ENCODE data around the gene CKM.
"Not testable (repeated sequence)": the region's sequence is repeated elsewhere in the genome, so short reads cannot be mapped to it uniquely, and the experiment has no call there.

Gene CKM

DNA sequence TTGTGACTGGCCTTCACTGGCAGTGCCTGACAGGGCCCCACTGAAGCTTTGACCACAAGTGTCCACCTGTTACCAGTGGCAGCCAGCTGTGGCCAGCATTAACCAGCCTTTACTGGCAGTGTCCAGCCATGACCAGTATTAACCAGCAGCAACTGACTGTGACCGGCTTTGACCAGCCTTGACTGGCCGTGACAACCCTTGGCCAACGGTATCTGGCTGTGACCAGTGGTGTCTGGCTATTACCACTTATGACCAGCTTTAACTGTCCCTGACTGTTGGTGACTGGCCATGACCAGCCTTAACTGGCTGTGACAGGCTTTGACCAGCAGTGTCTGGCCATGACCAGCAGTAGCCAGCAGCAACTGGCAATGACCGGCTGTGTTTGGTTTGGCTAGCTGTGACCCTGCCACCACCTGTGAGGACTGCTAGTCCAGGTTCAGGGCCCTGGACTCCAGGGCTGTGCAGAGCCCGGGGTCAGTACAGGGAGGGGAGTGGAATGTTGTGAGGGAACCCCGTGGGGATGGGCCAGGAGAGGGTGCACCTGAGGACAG lies 32.2 kb downstream of the CKM start:
- no peak for DNase-seq (ENCODE audit: low read depth)

DNA sequence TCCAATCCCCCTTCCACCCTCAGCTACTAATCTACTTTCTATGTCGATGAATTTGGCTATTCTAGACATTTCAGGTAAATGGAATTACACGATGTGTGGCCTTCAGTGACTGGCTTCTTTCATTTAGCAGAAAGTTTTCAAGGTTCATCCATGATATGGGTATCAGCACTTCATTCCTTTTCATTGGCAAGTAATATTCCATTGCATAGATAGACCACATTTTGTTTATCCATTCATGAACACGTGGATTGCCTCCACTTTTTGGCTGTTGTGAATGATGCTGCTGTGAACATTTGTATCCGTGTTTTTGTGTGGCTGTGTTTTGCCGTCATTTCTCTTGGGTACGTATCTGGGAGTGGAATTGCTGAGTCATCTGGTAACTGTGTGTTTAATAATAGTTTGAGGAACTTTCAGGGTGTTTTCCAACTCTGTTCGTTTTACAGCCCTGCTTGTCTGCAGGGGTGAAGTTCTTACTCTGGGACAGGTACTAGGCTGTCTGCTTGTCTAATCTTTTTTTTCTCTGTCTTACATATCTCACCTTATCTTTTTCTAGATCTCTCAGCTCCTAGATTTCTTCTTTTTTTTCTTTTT lies 39.1 kb downstream of the CKM start:
- no peak for DNase-seq (ENCODE audit: low read depth)

DNA sequence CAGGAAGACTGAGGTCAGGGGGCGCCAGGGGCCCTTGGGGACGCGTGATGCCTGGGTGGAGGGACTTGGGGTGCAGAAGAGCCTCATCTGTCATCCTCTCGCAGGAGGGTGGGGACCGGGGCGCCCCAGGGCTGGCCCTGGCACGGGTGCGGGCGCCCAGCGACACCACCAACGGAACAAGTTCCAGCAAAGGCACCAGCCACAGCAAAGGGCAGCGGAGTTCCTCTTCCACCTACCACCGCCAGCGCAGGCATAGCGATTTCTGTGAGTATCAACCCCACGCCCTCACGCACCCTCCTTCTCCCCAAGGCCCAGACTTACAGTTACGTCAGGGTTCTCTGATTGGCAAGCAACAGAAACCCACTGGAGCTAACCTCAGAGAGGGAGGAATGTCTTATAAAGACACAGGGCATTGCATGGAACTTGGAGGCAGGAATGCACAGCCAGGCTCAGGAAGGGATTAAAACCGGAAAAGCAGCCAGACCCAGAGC lies 42.2 kb downstream of the CKM start:
- DNase-seq (ENCODE audit: low read depth): no peak

DNA sequence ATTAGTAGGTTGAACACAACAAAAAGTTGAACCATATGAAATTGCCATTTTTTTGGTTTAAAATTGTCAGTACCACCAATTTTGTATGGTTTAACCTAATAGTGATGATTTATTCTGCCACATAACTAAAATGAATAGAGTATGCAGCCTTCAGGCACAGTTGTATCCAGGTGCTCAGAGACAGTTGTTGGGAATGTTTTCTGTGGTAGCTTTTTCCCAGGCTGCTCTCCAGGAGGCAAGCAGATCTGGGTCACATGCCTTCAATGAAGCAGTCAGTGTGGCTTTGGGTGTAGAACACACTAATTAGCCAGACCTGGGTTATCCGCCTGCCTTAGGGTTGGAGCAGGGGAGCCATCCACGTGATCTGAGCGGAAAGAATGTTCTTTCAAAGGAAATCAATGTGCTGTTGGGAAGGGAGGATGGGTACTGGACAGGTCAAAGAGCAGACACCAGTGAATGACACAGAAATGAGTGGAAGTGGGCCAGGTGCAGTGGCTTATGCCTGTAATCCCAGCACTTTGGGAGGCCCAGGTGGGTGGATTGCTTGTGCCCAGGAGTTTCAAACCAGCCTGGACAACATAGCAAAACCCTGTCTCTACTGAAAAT lies 43.0 kb downstream of the CKM start:
- DNase-seq (ENCODE audit: low read depth): no peak

DNA sequence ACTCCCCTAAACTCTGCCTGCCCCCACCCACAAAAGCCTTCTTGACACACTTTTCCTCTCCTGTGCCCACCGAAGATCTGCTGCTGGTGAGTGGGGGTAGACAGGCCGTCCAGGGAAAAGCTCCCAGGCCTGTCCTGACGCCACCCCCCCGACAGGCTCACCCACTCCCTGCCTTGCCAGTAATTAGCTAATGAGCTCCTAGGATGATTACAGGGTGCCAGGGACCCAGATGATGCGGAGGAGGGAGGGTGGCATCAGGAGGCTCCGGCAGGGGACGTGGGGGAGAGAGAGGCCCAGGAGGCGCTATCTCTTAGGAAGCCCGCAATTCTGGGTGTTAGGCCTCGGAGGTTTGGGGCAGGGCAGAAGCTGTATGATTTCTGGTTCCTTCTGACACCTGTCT lies 44.6 kb downstream of the CKM start:
- no peak for DNase-seq (ENCODE audit: low read depth)

DNA sequence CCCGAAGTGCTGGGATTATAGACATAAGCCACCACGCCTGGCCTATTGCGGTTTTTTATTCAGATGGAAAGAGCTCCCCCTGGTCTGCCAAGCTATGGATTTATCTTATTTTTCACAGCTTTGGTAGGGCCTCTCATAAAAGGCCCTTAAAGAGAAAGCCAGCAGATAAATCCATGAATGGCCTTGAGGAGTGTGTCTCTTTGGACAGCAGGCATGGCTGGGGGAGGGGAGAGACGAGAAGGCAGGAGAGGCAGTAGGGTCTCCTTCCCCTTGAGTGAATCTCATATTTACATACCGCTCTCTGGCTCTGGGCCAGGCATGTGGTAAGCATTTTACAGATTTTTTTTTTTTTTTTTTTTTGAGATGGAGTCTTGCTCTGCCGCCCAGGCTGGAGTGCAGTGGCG lies 46.4 kb downstream of the CKM start:
- DNase-seq (ENCODE audit: low read depth): no peak

DNA sequence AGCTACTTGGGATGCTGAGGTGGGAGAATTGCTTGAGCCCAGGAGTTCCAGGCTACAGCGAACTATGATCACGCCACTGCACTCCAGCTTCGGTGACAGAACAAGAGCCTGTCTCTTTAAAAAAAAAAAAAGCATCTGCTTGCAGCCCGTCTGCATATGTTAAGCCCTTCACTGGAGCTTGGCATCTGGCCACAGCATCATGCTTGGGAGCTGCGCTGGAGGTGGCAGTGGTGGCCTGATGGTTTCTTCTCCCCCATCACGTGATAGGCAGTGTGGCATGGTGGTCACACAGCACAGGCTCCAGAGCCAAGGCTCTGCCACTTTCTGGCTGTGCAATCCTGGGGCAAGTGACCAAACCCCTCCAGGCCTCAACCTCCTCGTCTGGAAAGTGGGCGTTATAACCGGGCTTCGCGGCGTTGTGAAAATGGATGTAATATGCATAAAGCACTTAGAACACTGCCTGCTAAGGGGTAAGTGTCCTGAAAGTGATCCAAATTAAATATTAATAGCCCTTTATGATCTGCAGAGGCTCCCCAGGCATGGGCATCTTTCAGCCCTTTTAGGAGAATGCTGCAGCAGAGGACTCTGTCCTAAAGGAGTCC lies 47.2 kb downstream of the CKM start:
- no peak for DNase-seq (ENCODE audit: low read depth)

DNA sequence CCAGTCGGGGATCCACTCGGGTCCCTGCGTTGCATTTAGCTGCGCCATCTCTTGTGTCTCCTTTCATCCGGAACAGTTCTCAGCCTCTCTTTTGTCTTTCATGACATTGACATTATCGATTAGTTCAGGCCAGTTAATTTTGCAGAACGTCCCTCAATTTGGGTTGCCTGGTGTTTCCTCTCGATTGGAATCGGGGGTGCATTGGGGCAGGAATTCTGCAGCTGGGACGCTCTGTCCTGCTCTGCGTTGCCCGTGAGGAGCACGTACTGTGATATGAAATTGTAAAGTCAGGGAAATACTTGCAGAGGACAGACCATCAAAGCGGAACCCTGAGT lies 49.2 kb downstream of the CKM start:
- DNase-seq (ENCODE audit: low read depth): no peak

DNA sequence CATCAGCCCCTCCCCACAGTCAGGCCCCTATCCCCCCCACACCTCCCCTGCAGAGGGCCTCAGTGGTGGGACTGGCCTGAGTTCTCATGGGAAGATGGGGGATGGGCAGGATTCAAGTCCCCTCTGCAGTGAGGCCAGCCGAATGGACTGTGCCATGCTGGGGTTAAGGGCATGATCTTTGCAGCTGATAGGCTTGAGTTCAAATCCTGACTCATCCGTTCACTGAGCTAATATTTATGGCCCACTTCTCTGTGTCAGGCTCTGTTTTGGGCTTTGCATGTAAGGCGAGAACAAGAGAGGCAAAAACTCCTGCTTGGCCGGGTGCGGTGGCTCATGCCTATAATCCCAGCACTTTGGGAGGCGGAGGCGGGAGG lies 51.0 kb downstream of the CKM start:
- no peak for DNase-seq (ENCODE audit: low read depth)

DNA sequence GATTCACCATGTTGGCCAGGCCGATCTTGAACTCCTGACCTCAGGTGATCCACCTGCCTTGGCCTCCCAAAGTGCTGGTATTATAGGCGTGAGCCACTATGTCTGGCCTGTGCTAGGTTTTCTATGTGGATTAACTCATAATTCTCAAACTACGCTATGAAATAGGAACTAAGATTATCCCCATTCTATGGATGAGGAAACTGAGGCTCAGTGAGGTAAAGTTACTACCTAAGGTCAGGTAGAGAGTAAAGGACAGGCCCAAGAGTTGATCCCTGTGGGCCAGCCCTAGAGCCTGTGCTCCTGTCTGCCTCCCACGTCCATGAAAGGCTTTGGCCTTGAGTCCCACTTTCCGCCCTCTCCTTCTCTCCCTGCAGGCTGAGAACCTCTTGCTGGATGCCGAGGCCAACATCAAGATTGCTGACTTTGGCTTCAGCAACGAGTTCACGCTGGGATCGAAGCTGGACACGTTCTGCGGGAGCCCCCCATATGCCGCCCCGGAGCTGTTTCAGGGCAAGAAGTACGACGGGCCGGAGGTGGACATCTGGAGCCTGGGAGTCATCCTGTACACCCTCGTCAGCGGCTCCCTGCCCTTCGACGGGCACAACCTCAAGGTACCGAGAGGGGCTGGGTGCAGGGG lies 51.5 kb downstream of the CKM start:
- no peak for DNase-seq (ENCODE audit: low read depth)

DNA sequence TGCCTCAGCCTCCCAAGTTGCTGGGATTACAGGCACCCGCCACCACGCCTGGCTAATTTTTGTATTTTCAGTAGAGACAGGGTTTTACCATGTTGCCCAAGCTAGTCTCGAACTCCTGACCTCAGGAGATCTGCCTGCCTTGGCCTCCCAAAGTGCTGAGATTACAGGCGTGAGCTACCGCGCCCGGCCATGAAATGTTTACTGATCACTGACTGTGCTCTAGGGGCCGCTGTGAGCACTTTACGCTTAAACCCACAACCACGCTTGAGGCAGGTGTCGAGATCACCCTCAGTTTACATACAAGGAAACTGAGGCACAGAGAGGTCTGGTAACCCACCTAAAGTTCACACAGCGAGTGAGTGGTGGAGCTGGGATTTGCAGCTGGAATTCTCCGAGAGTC lies 52.7 kb downstream of the CKM start:
- DNase-seq (ENCODE audit: low read depth): not testable (repeated sequence)

DNA sequence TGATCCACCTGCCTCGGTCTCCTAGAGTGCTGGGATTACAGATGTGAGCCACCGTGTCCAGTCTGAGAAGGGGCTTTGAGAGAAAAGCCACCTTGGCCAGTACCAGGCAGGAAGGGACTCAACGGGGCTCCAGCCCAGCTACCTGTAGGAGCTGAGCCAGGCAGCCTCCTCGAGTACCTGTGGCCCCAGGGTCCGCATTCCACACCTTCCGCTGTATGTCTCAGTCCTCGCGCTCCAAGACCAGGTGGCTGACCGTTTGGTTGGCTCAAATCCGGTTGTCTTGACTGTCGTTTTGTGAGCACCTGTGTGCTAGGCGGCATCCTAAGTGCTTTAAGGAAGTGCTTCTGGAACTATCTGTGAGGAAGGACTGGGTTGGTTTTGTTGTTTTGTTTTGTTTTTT lies 55.4 kb downstream of the CKM start:
- DNase-seq (ENCODE audit: low read depth): no peak

DNA sequence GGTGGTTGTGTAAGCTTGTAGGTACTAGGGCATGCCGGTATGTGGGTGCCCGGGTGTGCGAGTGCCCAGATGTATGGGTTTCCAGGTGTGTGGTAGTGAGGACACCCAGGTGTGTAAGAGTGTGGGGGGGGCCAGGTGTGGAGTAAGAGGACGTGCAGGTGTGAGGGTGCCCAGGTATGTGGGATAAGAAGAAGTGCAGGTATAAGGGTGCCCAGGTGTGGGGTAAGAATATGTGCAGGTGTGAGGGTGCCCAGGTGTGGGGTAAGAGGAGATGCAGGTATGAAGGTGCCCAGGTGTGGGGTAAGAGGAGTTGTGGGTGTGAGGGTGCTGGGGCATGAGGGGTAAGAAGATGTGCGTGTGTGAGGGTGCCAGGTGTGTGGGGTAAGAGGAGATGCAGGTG lies 57.3 kb downstream of the CKM start:
- no peak for DNase-seq (ENCODE audit: low read depth)

DNA sequence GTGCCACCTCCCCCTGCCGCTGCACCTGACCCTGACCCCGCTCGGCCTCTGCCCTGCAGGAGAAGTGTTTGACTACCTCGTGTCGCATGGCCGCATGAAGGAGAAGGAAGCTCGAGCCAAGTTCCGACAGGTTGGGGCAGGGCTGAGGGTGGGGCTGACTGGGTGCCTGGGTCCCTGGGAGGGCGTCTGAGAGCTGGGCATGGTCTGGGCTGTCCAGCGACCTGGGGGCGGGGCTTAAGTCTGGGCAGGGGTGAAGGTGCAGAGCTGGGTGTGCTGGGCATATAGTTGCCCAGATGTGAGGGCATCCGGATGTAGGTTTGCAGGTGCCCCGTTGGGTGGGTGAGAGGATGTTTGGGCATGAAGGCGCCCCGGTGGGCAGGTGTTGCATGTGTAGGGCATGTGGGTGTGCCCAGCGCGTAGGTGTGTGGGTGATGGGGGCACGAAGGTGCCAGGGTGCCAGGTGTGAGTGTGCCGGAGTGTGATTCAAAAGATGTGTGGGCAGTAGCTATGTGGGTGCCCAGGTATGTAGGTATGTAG lies 57.8 kb downstream of the CKM start:
- no peak for DNase-seq (ENCODE audit: low read depth)

DNA sequence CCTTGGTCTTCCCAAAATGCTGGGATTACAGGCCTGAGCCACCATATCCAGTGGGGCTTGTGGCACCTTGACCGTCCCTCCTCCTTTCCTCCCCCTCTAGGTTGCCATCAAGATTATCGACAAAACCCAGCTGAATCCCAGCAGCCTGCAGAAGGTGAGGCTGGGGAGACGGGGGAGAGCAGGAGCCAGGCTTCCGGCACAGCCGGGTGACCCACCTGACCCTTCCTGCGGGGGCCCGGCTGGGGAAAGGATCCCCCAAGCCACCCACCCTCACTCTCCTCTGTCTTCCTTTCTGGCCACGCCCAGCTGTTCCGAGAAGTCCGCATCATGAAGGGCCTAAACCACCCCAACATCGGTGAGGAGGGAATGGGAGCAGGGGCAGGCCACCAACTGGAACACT lies 59.7 kb downstream of the CKM start:
- DNase-seq (ENCODE audit: low read depth): no peak

DNA sequence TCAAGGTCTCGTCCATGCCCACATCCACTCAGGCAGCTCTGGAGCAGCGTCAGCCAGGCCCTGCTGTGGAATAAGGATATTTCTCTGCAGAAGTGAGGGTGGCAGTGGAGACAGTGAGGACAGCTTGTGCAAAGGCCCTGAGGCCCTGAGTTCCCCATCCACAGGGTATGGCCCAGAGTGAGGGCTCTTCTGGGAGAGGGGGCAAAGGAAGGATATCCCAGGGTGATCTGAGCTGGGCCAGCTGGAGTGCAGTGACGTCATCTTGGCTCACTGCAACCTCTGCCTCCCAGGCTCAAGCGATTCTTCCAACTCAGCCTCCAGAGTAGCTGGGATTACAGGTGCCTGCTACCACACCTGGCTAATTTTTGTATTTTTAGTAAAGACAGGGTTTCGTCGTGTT lies 60.1 kb downstream of the CKM start:
- no peak for DNase-seq (ENCODE audit: low read depth)

DNA sequence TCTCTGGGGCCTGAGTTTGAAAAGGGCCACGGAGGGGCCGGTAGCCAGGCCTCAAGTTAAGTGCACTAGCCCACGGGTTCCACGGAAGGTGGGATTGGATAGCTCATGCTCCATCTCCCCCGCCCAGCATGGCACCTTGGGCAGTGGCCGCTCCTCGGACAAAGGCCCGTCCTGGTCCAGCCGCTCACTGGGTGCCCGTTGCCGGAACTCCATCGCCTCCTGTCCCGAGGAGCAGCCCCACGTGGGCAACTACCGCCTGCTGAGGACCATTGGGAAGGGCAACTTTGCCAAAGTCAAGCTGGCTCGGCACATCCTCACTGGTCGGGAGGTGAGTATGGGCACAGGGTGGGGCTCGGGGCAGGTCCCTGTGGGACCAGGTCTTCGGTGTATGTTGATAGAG lies 63.8 kb downstream of the CKM start:
- no peak for DNase-seq (ENCODE audit: low read depth)

DNA sequence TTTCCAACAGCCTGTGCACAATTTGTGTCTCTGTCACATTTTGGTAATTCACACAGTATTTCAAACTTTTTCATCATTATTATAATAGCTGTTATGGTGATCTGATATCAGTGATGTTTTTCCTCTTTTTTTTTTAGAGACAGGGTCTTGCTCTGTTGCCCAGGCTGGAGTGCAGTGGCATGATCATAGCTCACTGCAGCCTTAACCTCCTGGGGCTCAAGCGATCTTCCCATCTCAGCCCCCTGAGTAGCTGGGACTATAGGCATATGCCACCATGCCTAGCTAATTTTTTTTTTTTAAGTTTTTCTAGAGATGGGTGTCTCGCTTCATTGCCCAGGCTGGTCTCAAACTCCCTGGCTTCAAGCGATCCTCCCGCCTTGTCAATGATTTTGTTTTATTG lies 65.8 kb downstream of the CKM start:
- DNase-seq (ENCODE audit: low read depth): no peak

Measured in stimulated activated CD8-positive, alpha-beta memory T cell treated with anti-CD3 and anti-CD28 coated beads, Interleukin-4, amount 100 ng/mL, for 24 hours (primary cell).